ENCODE results near the gene TAC3.
"Not testable (repeated sequence)": the region's sequence is repeated elsewhere in the genome, so short reads cannot be mapped to it uniquely, and the experiment has no call there.

Gene TAC3

DNA sequence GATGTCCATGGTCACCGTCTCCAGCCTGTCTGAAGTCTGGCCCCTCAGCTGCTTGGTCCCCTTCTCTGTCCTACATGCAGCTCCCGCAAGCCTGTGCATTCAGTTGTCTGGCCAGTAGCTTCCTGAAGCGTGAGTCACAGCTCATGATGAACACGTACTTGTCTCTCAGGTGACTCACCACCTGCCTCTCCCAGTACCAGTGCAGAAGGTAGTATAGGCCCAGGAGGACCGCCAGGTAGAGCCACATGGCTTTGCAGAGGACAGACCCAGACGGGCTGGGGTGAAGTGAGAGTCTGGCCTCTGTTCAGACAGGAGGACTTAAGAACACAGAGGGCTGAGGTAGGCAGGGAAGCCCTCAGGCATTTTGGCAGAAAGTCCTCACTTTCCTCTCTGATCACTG lies 30.6 kb downstream of the TAC3 start:
- not testable (repeated sequence) for DNase-seq (ENCODE audit: low read depth in 2 of 2)

DNA sequence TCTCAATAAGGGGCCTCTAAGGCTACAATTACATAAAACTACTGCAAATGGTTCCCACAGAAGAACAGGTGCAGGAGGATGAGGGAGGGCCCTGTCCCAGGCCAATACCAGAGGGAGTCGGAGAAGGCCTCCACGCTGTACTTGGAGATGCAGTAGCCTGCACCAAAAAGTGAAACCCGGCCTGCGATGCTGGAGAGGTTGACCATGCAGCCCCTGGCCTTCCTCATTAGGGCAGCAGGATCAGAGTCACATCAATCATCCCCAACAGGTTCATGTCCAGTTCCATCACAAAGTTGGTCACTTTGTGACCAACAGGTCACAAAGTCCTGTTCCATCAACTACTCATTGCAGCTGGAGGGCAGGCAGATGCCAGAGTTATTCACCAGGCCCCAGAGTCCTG lies 32.9 kb downstream of the TAC3 start:
- DNase-seq (ENCODE audit: low read depth in 2 of 2): no peak

DNA sequence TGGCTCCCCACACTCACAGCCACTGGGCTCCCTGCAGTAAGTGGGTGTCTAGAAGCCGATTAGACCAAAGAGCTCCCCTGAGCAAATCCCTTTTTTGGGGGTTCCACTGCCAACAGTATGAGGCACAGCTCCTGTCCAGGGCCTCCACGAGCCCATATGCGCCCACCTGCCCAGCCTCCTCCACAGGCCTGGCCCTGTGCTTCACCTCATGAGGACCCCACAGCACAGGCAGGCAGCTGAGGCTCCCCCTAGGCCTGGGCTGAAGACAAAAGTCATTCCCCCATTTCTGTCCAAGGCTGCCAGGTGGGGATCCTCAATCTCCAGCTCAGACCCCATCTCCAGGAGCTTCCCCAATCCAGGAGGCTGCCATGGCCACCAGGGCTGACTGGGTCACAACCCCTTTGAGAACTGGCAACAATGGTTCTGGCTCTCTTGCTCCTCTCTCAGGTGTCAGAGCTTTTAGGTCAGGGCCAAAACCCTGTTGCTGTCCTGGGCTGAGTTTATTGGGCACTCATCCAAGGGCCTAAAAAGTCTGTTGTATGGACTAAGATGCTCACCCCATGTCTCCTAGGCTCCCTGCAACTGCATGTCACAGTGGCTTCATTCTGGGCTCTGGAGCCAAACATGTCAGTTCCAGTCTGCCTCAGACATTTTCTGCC lies 33.6 kb downstream of the TAC3 start:
- DNase-seq (ENCODE audit: low read depth in 2 of 2): not testable (repeated sequence)

DNA sequence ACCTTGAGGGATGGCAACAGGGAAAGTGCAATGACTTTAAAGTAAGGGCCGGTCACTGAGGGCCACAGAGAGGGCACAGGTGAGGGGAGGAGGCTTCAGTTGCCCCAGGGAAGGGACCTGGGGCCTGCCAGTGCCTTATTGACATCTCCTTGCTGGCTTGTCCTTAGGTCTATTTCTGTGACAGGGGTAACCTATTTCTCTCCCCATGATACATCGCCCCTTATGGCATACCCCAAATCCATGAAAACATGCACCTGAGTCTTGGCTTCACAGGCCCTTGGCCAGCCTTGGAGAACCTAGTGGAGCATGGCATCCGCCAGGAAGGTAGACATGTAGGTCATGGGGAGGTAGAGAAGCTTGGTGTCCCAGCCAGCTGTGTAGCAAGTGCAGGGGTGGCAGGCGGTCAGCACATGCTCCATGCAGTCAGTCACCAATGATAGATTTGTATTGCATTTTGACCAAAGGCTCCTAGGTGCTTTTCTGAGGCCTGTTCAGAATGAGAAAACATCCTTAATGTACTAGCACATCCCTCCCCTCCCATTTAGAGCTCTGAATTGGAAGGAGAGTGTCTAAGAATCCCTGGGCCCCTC lies 35.3 kb downstream of the TAC3 start:
- DNase-seq (ENCODE audit: low read depth in 2 of 2): no peak

DNA sequence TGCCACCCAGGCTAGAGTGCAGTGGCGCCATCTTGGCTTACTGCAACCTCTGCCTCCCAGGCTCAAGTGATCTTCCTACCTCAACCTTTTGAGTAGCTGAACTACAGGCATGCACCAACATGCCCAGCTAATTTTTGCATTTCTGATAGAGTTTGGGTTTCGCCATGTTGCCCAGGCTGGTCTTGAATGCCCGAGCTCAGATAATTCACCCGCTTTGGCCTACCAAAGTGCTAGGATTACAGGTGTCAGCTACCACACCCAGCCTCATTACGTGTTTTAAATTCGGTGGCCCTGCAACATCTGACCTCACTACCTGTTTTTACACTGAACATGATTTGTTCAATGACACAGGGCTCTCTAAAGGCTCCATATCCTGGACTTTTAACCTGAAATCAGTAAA lies 36.1 kb downstream of the TAC3 start:
- DNase-seq (ENCODE audit: low read depth in 2 of 2): no peak

DNA sequence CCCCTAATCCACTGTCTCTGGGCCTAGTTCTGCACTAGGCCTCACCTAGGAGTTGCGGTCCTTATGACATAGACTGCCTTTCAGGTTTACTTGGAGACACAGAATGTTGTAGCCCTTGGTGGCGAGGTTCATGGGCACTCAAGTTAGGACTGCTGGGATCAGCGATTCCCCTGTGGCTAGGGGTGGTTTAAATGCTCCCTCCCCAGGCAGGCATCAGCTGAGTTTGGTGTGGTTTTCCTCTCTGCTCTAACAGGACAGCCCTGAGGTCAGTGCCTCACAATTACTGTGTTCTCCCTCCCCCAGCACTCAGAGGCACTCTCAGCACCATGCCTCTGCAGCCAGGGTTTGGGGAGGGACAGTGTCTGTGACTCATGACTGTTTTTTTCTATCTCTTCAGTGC lies 36.7 kb downstream of the TAC3 start:
- no peak for DNase-seq (ENCODE audit: low read depth in 2 of 2)

DNA sequence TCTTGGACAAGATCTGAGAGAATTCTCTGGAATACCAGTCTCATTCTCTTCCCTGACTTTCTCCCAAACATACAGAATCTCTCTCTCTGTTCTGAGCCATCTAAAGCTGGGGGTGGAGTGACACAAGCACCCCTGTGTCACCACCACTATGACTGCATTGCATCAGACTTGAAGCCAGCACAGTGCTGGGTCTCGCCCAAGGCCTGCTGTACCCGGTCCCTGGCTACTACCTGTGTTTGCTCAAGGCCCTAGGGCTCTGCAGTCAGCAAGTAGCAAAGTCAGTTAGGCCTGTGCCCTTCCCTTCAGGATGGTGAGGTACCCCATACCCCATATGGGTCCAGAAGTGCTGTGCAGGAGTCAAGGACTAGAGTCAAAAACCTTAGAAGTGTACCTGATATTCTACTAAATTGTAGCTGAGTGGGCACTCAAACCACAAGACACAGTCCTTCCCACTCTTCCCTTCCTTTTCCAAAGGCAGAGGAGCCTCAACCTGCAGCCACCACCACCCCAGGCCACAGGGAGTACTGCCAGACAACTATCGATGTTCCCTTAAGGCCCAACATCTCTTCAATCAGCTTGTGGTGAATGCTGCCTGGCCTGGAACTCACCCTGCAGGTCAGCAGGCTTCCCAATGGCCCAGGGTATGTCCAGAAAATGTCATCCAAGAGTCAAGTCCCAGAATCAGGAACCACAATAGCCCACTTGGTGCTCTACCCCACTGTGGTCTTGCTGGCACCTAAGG lies 37.8 kb downstream of the TAC3 start:
- DNase-seq (ENCODE audit: low read depth in 2 of 2): no peak

DNA sequence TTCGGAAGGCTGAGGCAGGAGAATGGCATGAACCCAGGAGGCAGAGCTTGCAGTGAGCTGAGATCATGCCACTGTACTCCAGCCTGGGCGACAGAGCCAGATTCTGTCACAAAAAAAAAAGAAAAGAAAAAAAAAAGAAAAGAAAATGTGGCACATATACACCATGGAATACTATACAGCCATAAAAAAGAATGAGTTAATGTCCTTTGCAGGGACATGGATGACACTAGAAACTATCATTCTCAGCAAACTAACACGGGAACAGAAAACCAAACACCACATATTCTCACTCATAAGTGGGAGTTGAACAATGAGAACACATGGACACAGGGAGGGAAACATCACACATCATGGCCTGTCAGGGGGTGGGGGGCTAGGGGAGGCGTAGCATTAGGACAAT lies 39.0 kb downstream of the TAC3 start:
- not testable (repeated sequence) for DNase-seq (ENCODE audit: low read depth in 2 of 2)

DNA sequence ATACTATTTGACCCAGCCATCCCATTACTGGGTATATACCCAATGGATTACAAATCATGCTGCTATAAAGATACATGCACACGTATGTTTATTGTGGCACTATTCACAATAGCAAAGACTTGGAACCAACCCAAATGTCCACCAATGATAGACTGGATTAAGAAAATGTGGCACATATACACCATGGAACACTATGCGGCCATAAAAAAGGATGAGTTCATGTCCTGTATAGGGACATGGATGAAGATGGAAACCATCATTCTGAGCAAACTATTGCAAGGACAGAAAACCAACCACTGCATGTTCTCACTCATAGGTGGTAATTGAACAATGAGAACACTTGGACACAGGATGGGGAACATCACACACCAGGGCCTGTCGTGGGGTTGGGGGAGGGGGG lies 42.1 kb downstream of the TAC3 start:
- not testable (repeated sequence) for DNase-seq (ENCODE audit: low read depth in 2 of 2)

DNA sequence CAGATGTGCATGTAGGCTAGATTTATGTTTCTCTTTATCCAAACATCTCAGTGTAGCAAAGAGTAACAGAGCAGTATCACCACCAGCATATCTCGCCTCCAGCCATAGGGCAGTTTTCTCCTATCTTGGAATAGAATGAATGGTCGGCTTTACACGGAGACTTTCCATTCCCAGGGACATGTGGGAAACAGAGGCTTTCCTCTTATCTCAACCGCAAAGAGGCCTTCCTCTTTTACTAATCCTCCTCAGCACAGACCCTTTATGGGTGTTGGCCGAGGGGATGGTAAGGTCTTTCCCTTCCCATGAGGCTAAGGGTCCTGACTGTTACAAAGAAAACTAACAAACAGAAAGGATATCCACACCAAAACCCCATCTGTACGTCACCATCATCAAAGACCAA lies 47.4 kb downstream of the TAC3 start:
- not testable (repeated sequence) for DNase-seq (ENCODE audit: low read depth in 2 of 2)

DNA sequence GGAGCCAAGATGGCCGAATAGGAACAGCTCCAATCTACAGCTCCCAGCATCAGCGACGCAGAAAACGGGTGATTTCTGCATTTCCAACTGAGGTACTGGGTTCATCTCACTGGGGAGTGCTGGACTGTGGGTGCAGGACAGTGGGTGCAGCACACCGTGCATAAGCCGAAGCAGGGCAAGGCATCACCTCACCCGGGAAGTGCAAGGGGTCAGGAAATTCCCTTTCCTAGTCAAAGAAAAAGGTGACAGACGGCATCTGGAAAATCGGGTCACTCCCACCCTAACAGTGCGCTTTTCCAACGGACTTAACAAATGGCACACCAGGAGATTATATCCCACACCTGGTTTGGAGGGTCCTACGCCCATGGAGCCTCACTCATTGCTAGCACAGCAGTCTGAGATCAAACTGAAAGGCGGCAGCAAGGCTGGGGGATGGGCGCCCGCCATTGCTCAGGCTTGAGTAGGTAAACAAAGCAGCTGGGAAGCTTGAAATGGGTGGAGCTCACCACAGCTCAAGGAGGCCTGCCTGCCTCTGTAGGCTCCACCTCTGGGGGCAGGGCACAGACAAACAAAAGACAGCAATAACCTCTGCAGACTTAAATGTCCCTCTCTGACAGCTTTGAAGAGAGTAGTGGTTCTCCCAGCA lies 50.2 kb downstream of the TAC3 start:
- not testable (repeated sequence) for DNase-seq (ENCODE audit: low read depth in 2 of 2)

DNA sequence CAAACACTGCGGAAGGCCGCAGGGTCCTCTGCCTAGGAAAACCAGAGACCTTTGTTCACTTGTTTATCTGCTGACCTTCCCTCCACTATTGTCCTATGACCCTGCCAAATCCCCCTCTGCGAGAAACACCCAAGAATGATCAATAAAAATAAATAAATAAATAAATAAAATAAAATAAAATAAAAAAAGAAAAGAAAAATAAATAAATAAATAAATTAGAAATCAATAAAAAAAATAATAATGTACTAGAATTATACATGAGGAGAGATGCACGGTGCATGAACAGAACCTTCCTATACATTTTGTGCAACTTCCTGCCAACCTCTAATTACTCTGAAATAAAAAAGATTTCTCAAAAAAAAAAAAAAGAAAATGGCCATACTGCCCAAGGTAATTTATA lies 51.2 kb downstream of the TAC3 start:
- not testable (repeated sequence) for DNase-seq (ENCODE audit: low read depth in 2 of 2)

DNA sequence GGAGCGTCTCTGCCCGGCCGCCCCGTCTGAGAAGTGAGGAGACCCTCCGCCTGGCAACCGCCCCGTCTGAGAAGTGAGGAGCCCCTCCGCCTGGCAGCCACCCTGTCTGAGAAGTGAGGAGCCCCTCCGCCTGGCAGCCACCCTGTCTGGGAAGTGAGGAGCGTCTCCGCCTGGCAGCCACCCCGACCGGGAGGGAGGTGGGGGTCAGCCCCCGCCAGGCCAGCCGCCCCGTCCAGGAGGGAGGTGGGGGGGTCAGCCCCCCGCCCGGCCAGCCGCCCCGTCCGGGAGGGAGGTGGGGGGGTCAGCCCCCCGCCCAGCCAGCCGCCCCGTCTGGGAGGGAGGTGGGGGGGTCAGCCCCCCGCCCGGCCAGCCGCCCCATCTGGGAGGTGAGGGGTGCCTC lies 52.8 kb downstream of the TAC3 start:
- DNase-seq (ENCODE audit: low read depth in 2 of 2): not testable (repeated sequence)

DNA sequence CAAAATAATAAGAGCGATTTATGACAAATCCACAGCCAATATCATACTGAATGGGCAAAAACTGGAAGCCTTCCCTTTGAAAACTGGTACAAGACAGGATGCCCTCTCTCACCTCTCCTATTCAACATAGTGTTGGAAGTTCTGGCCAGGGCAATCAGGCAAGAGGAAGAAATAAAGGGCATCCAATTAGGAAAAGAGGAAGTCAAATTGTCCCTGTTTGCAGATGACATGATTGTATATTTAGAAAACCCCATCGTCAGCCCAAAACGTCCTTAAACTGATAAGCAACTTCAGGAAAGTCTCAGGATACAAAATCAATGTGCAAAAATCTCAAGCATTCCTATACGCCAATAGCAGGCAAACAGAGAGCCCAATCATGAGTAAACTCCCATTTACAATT lies 54.1 kb downstream of the TAC3 start:
- not testable (repeated sequence) for DNase-seq (ENCODE audit: low read depth in 2 of 2)
